Stomach (tissue), 9 donors: ENCODE results near the gene DRC3. TPM values are rescaled to one million over a fixed set of nuclear protein-coding genes. Genes with fewer than 3 reads are reported as not detected.

ENCODE experiments used
- DNase-seq, 2 donors: peaks; one replicate each; pipeline versions ENCODE4 v3.0.0 to v3.0.0-alpha.2; 2013 to 2019
- H3K27ac ChIP-seq, 5 donors: fragments of 200-600 bp in 4 of 5; sonication (generic) in 4 of 5; one replicate each; pipeline ENCODE4 v1.5.1; 2013 to 2019; ENCODE audit warnings: mild to moderate bottlenecking in 1 of 5, moderate library complexity in 1 of 5
- H3K27me3 ChIP-seq, 3 donors: fragments of 200-600 bp; sonication (generic); one replicate each; pipeline ENCODE4 v1.5.1; 2017 to 2019; ENCODE audit warnings: mixed run types in 1 of 3
- H3K36me3 ChIP-seq, 4 donors: fragments of 200-600 bp; sonication (generic); 1 replicate in 3 of 4; 2 replicates in 1 of 4; pipeline ENCODE4 v1.5.1; 2016 to 2019
- H3K4me1 ChIP-seq, 4 donors: fragments of 200-600 bp; sonication (generic); one replicate each; pipeline ENCODE4 v1.5.1; 2016 to 2019
- H3K4me3 ChIP-seq, 4 donors: fragments of 200-600 bp; sonication (generic) in 3 of 4; one replicate each; pipeline ENCODE4 v1.5.1; 2016 to 2019; ENCODE audit warnings: mild to moderate bottlenecking in 1 of 4
- H3K9me3 ChIP-seq, 4 donors: fragments of 200-600 bp; sonication (generic); one replicate each; pipeline ENCODE4 v1.5.1; 2016 to 2019
- CTCF ChIP-seq, 7 experiments: fragments of 450-650 bp in 4 of 7; fragments of 200-600 bp in 3 of 7; sonication (generic) in 3 of 7; IDR thresholded peaks; one replicate each; pipeline ENCODE4 v1.5.1; 2016 to 2019; ENCODE audit warnings: antibody characterized with exemption in 7 of 7, control low read depth in 2 of 7, mild to moderate bottlenecking in 1 of 7
- EP300 ChIP-seq: sonication (generic); formaldehyde crosslinking; IDR thresholded peaks from one replicate; pipeline ENCODE4 v1.6.1; 2017; ENCODE audit warnings: antibody characterized with exemption
- POLR2A ChIP-seq, 4 donors: fragments of 450-650 bp; IDR thresholded peaks; one replicate each; pipeline ENCODE4 v1.6.1; 2016; ENCODE audit warnings: antibody characterized with exemption in 4 of 4, control low read depth in 2 of 4, mild to moderate bottlenecking in 1 of 4, moderate library complexity in 1 of 4
- POLR2AphosphoS5 ChIP-seq, 3 donors: sonication (generic); formaldehyde crosslinking; IDR thresholded peaks; one replicate each; pipeline ENCODE4 v1.6.1; 2016; ENCODE audit warnings: antibody characterized with exemption in 3 of 3
- WGBS, 5 donors: extraction: QIAGEN DNeasy Blood & Tissue Kit in 3 of 5; methylation state at CpG; one replicate each; pipeline versions ENCODE4 v1.1.5 to v1.1.7; 2013 to 2018; 5-methylcytosine and 5-hydroxymethylcytosine counted together
- intact Hi-C: fragments of 100-400 bp; cut with DNase I; formaldehyde crosslinking; loops from one replicate; pipeline ENCODE4 v1.15.1; 2023; ENCODE audit warnings: low total_unique reads
- polyA plus RNA-seq, 3 donors: library from polyadenylated mRNA; stranded (reverse); fragments of 200-250 nt; gene quantifications; one replicate each; pipeline ENCODE4 v1.2.3, GENCODE V29; 2013
- total RNA-seq, 5 donors: library from RNA; depleted of rRNA; stranded (reverse); fragments of >200 nt; gene quantifications; one replicate each; pipeline versions ENCODE4 v1.1.0 to v1.2.3, GENCODE V29; 2014 to 2016
- donor health status: healthy with polysubstance abuse.
- donor health status: Bipolar disorder and iron deficiency.
- donor health status: healthy.

DRC3 gene
- total and polyA plus RNA-seq, 8 donors: 1.1 to 16.5 (median 1.7) TPM; not detected in 1

DNA sequence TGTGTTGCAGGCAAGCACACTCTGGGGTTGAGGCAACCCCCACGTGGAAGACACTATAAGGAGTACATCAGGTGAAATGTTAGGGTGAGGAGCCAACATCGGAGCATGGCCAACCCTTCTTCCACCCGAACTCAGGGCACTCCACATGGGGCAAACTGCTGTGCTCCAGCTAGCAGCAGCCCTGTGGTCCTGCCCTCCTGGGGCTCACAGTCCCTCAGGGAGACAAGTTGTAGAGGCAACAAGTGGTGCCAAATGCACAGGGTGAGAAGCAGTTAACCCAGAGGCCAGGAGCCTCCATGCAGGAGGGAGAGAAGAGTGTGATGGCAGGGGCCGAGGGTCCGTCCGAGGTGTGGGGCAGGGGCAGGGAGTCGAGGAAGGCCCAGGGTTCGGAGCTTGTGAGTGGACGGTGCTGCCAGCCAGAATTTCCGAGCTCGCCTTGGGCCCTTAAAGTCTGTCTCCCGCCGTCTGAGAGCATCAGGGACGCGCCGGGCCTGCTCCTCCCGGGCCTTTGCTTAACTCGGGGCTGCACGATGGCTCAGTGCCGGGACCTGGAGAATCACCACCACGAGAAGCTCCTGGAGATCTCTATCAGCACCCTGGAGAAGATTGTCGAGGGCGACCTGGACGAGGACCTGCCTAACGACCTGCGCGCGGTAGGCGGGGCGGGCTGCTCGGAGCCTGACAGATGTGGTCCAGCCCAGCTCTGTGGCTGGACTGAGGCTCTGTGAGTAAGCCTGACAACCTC, 34.0 kb downstream of the DRC3 start:
- TF ChIP-seq CTCF (IDR thresholded peaks at IDR 0.05) (no peak), POLR2AphosphoS5 (IDR thresholded peaks at IDR 0.05) (no peak), EP300 (no peak), POLR2A (IDR thresholded peaks at IDR 0.05) (no peak)
- intact Hi-C loops: no loop called here
- Histone ChIP-seq H3K4me3 (no peak overlapping the region), H3K27ac (no peak overlapping the region), H3K36me3 (peaks cover 0 to 57% (median 45%) of the 10 kb centered on the region in 4 donors), H3K9me3 (no peaks in the 10 kb centered on the region), H3K27me3 (no peaks in the 10 kb centered on the region), H3K4me1 (no peaks in the 10 kb centered on the region)
- 77 to 89% (median 79%) methylated on average over 20 to 31 of the region's 31 CpGs for WGBS, 5 donors
- DNase-seq: no peak

DNA sequence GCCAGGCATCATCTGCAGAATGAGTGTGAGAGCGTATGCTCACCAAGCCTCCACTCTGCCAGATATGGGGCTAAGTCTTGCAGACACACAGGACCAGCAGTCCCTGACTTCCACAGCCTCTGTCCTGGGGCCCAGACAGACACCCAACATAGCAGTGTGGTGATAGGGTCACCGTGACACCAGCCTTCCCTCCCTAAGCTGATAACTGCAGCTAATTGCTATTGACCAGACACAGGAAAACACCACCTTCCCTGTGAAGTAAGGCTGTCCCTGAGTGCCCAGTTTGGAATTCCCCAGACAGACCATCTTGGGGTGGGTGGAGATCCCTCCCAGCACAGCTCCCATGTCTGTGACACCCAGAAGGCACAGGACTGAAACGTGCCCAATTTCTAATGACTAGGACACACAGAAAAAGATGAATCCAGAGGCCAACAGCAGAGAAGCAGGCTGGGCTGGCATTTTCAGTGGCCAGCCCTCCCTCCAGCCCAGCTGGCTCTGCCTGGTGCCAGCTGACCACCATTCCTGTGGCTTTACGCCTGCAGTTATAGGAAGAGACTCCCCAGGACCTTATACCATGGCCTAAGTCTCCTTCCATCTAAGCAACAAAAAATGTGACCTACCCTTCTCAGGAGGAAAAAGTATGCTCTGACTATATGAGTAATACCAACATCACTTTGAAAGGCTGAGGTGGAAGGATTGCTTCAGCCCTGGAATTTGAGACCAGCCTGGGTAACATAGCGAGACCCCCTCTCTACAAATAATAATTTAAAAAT, 36.0 kb downstream of the DRC3 start:
- H3K4me3 ChIP-seq: no peak overlapping the region
- H3K36me3 ChIP-seq: peaks cover 0 to 59% (median 49%) of the 10 kb centered on the region in 4 donors
- no peaks in the 10 kb centered on the region for H3K4me1 ChIP-seq
- TF ChIP-seq POLR2AphosphoS5 (IDR thresholded peaks at IDR 0.05) (no peak), EP300 (no peak), POLR2A (IDR thresholded peaks at IDR 0.05) (no peak), CTCF (IDR thresholded peaks at IDR 0.05) (no peak)
- H3K27ac ChIP-seq: no peak overlapping the region
- intact Hi-C loops: no loop called here
- 62 to 98% (median 84%) methylated on average over 4 to 5 of the region's 5 CpGs for whole genome bisulfite sequencing, 5 donors
- no peaks in the 10 kb centered on the region for H3K27me3 ChIP-seq
- no peak for DNase-seq
- no peaks in the 10 kb centered on the region for H3K9me3 ChIP-seq

GRCh38 chr17:18009609-18010420, 37.2 kb downstream of the DRC3 start:
- no peaks in the 10 kb centered on the region for H3K27me3 ChIP-seq
- H3K9me3 ChIP-seq: no peaks in the 10 kb centered on the region
- no peaks in the 10 kb centered on the region for H3K4me1 ChIP-seq
- H3K27ac ChIP-seq: no peak overlapping the region
- no peak overlapping the region for H3K4me3 ChIP-seq
- no peak for DNase-seq
- no peak for TF ChIP-seq CTCF (IDR thresholded peaks at IDR 0.05)
- TF ChIP-seq POLR2AphosphoS5 (IDR thresholded peaks at IDR 0.05): no peak
- no peak for TF ChIP-seq POLR2A (IDR thresholded peaks at IDR 0.05)
- intact Hi-C loops: no loop called here
- peaks cover 0 to 53% (median 46%) of the 10 kb centered on the region in 4 donors for H3K36me3 ChIP-seq
- 77 to 88% (median 80%) methylated on average over 8 of the region's 8 CpGs for WGBS, 5 donors

DNA sequence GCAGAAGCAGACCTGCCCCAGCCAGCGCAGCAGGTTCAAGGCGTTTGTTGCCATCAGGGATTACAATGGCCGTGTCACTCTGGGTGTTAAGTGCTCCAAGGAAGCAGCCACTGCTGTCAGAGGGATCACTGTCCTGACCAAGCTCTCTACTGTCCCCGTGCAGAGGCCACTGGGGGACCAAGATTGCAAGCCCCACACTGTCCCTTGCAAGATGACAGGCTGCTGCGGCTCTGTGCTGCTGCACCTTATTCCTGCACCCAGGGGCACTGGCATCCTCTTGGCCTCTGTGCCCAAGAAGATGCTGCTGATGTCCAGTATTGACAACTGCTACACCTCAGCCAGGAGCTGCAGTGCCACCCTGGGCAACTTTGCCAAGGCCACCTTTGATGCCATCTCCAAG, 38.6 kb downstream of the DRC3 start:
- intact Hi-C loops: no loop called here

More for the DNA sequence above, 38.6 kb downstream of the DRC3 start:
- no peaks in the 10 kb centered on the region for H3K9me3 ChIP-seq
- WGBS, 5 donors: 95 to 98% (median 96%) methylated on average over 4 to 5 of the region's 5 CpGs
- peaks cover 0 to 66% (median 54%) of the 10 kb centered on the region in 4 donors for H3K36me3 ChIP-seq
- DNase-seq: no peak
- no peak overlapping the region for H3K4me3 ChIP-seq
- H3K4me1 ChIP-seq: no peaks in the 10 kb centered on the region
- H3K27me3 ChIP-seq: no peaks in the 10 kb centered on the region
- H3K27ac ChIP-seq: no peak overlapping the region
- no peak for TF ChIP-seq EP300
- TF ChIP-seq POLR2AphosphoS5 (IDR thresholded peaks at IDR 0.05): no peak
- no peak for TF ChIP-seq CTCF (IDR thresholded peaks at IDR 0.05)
- TF ChIP-seq POLR2A (IDR thresholded peaks at IDR 0.05): no peak
